ENCODE measurements around the gene ANKRD40.
"Not testable (repeated sequence)": the region's sequence is repeated elsewhere in the genome, so short reads cannot be mapped to it uniquely, and the experiment has no call there.

Gene ANKRD40

GRCh38 chr17:50707289-50708049 is at the start of gene ANKRD40:
TSS of gene ANKRD40 (minus strand) at chr17:50707914. CDS start at chr17:50707654, 260 bp downstream.
- DNase-seq (ENCODE audit: low spot score) = peak; percentile 89

GRCh38 chr17:50754521-50754920 is 46.8 kb upstream of the ANKRD40 start:
- no peak for DNase-seq (ENCODE audit: low spot score)

GRCh38 chr17:50749245-50749644 is 41.5 kb upstream of the ANKRD40 start:
- no peak for DNase-seq (ENCODE audit: low spot score)

- DNase-seq (ENCODE audit: low spot score) = no peak
These were observed 37.9 kb upstream of the ANKRD40 start for GRCh38 chr17:50745631-50746030.

- no peak for DNase-seq (ENCODE audit: low spot score)
These were observed 31.4 kb upstream of the ANKRD40 start for GRCh38 chr17:50739098-50739497.

GRCh38 chr17:50737118-50737698 is 29.5 kb upstream of the ANKRD40 start:
- DNase-seq (ENCODE audit: low spot score) = no peak

- DNase-seq (ENCODE audit: low spot score) = no peak
These were observed 27.6 kb upstream of the ANKRD40 start for GRCh38 chr17:50735287-50735686.

- no peak for DNase-seq (ENCODE audit: low spot score)
These were observed 24.1 kb upstream of the ANKRD40 start for GRCh38 chr17:50731575-50732460.

- DNase-seq (ENCODE audit: low spot score) = no peak
These were observed 21.4 kb upstream of the ANKRD40 start for GRCh38 chr17:50728881-50729765.

- no peak for DNase-seq (ENCODE audit: low spot score)
These were observed 20.4 kb upstream of the ANKRD40 start for GRCh38 chr17:50728112-50728429.

GRCh38 chr17:50725769-50726655 is 18.3 kb upstream of the ANKRD40 start:
- no peak for DNase-seq (ENCODE audit: low spot score)

GRCh38 chr17:50724622-50725021 is 16.9 kb upstream of the ANKRD40 start:
- not testable (repeated sequence) for DNase-seq (ENCODE audit: low spot score)

GRCh38 chr17:50722746-50723145 is 15.0 kb upstream of the ANKRD40 start:
- DNase-seq (ENCODE audit: low spot score) = no peak

- no peak for DNase-seq (ENCODE audit: low spot score)
These were observed 13.7 kb upstream of the ANKRD40 start for GRCh38 chr17:50721194-50722010.

- DNase-seq (ENCODE audit: low spot score) = no peak
These were observed 12.4 kb upstream of the ANKRD40 start for GRCh38 chr17:50719924-50720794.

- DNase-seq (ENCODE audit: low spot score) = peak; percentile 99
These were observed 11.6 kb upstream of the ANKRD40 start, which contains the start of gene LUC7L3 for GRCh38 chr17:50719144-50719923. TSS of gene LUC7L3 (plus strand) at chr17:50719603. CDS start at chr17:50719733, 130 bp downstream.

- no peak for DNase-seq (ENCODE audit: low spot score)
These were observed 7.8 kb upstream of the ANKRD40 start for GRCh38 chr17:50715471-50715870.

- DNase-seq (ENCODE audit: low spot score) = no peak
These were observed 4.9 kb upstream of the ANKRD40 start for GRCh38 chr17:50712641-50713040.
